PC-3 (cell line): Measurements from ENCODE around the gene FAR2.

Experiments used
- EZH2 ChIP-seq: fragments of 300-600 bp; sonication (generic); IDR thresholded peaks from one replicate; pipeline ENCODE4 v1.6.1; 2017; ENCODE audit warnings: antibody characterized with exemption, mild to moderate bottlenecking, low read length; ENCODE audit not compliant: unreplicated experiment
- EZH2phosphoT487 ChIP-seq: fragments of 300-600 bp; sonication (generic); IDR thresholded peaks from 2 replicates; pipeline ENCODE4 v1.6.1; 2018; ENCODE audit warnings: mild to moderate bottlenecking, antibody characterized with exemption, low read length, borderline replicate concordance
- TF ChIP-seq, protein P1 (sequence below): fragments of 300-600 bp; sonication (generic); conservative IDR thresholded peaks from 2 replicates; pipeline ENCODE4 v1.5.1; 2017; ENCODE audit warnings: antibody characterized with exemption, low read depth, mild to moderate bottlenecking, low read length

DNA sequence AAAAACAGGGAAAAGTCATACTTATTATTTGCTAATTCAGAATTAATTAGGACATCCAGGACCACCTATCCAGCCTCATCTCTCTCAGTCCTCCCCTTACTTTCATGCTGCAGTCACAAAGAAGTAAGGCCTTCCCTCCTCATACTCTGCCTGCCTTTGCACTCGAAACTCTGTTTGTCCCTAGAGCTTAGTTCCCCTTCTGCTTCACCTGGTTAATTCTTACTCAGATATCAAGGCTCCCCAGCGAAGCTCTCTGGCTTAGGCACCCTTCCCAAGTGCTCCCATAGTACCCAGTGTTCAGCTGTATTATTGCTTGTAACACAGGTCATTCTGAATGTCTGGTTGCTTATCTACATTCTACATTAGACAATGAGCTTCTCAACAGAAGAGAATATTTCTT, 150.6 kb downstream of the FAR2 start:
- TF ChIP-seq, protein P1, sequence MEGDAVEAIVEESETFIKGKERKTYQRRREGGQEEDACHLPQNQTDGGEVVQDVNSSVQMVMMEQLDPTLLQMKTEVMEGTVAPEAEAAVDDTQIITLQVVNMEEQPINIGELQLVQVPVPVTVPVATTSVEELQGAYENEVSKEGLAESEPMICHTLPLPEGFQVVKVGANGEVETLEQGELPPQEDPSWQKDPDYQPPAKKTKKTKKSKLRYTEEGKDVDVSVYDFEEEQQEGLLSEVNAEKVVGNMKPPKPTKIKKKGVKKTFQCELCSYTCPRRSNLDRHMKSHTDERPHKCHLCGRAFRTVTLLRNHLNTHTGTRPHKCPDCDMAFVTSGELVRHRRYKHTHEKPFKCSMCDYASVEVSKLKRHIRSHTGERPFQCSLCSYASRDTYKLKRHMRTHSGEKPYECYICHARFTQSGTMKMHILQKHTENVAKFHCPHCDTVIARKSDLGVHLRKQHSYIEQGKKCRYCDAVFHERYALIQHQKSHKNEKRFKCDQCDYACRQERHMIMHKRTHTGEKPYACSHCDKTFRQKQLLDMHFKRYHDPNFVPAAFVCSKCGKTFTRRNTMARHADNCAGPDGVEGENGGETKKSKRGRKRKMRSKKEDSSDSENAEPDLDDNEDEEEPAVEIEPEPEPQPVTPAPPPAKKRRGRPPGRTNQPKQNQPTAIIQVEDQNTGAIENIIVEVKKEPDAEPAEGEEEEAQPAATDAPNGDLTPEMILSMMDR, result no peak
- no peak for TF ChIP-seq EZH2phosphoT487
- no peak for TF ChIP-seq EZH2
